ENCODE data around the gene ATP2B1. TPM values are rescaled to one million over a fixed set of nuclear protein-coding genes. Genes with fewer than 3 reads are reported as not detected.

The ATP2B1 gene
- total RNA-seq, 4 donors from 2014 or later, result 16.7 to 172 (median 48.6) TPM

GRCh38 chr12:89559753-89560152, 148.9 kb downstream of the ATP2B1 start:
- Histone ChIP-seq H3K4me1 (no peaks in the 10 kb centered on the region), H3K4me3 (no peak overlapping the region), H3K36me3 (no peaks in the 10 kb centered on the region), H3K9me3 (no peaks in the 10 kb centered on the region), H3K27ac (no peak overlapping the region), H3K27me3 (no peaks in the 10 kb centered on the region)
- TF ChIP-seq, protein P1, sequence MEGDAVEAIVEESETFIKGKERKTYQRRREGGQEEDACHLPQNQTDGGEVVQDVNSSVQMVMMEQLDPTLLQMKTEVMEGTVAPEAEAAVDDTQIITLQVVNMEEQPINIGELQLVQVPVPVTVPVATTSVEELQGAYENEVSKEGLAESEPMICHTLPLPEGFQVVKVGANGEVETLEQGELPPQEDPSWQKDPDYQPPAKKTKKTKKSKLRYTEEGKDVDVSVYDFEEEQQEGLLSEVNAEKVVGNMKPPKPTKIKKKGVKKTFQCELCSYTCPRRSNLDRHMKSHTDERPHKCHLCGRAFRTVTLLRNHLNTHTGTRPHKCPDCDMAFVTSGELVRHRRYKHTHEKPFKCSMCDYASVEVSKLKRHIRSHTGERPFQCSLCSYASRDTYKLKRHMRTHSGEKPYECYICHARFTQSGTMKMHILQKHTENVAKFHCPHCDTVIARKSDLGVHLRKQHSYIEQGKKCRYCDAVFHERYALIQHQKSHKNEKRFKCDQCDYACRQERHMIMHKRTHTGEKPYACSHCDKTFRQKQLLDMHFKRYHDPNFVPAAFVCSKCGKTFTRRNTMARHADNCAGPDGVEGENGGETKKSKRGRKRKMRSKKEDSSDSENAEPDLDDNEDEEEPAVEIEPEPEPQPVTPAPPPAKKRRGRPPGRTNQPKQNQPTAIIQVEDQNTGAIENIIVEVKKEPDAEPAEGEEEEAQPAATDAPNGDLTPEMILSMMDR (IDR thresholded peaks at IDR 0.05), result no peak
- TF ChIP-seq POLR2A (IDR thresholded peaks at IDR 0.05), result no peak
- intact Hi-C loops (cut with DNase I; ENCODE audit: low total_unique reads), result no loop called here
- DNase-seq, result no peak

GRCh38 chr12:89556976-89557375, 151.7 kb downstream of the ATP2B1 start:
- no peak for TF ChIP-seq POLR2A (IDR thresholded peaks at IDR 0.05)
- TF ChIP-seq, protein P1 (IDR thresholded peaks at IDR 0.05), result no peak
- Histone ChIP-seq H3K4me1 (no peaks in the 10 kb centered on the region), H3K36me3 (no peaks in the 10 kb centered on the region), H3K27me3 (no peaks in the 10 kb centered on the region), H3K27ac (no peak overlapping the region), H3K4me3 (no peak overlapping the region), H3K9me3 (no peaks in the 10 kb centered on the region)
- DNase-seq, result no peak
- intact Hi-C loops (cut with DNase I; ENCODE audit: low total_unique reads), result no loop called here

- intact Hi-C loops (cut with DNase I; ENCODE audit: low total_unique reads), result no loop called here
- H3K36me3 ChIP-seq, result no peaks in the 10 kb centered on the region
- no peak for DNase-seq
- no peak overlapping the region for H3K27ac ChIP-seq
- no peak overlapping the region for H3K4me3 ChIP-seq
- no peaks in the 10 kb centered on the region for H3K27me3 ChIP-seq
- TF ChIP-seq POLR2A (IDR thresholded peaks at IDR 0.05), result no peak
- TF ChIP-seq, protein P1 (IDR thresholded peaks at IDR 0.05), result no peak
- H3K4me1 ChIP-seq, result no peaks in the 10 kb centered on the region
- no peaks in the 10 kb centered on the region for H3K9me3 ChIP-seq
Measured at GRCh38 chr12:89552376-89552775, 156.3 kb downstream of the ATP2B1 start.

- TF ChIP-seq POLR2A (IDR thresholded peaks at IDR 0.05), result no peak
- TF ChIP-seq, protein P1 (IDR thresholded peaks at IDR 0.05), result no peak
- Histone ChIP-seq H3K27ac (no peak overlapping the region), H3K4me1 (no peaks in the 10 kb centered on the region), H3K36me3 (no peaks in the 10 kb centered on the region), H3K4me3 (no peak overlapping the region), H3K27me3 (no peaks in the 10 kb centered on the region), H3K9me3 (no peaks in the 10 kb centered on the region)
- no peak for DNase-seq
- intact Hi-C loops (cut with DNase I; ENCODE audit: low total_unique reads), result no loop called here
Measured at GRCh38 chr12:89551747-89552146, 156.9 kb downstream of the ATP2B1 start.

- intact Hi-C loops (cut with DNase I; ENCODE audit: low total_unique reads), result no loop called here
- H3K9me3 ChIP-seq, result no peaks in the 10 kb centered on the region
- no peaks in the 10 kb centered on the region for H3K36me3 ChIP-seq
- H3K4me3 ChIP-seq, result no peak overlapping the region
- no peak overlapping the region for H3K27ac ChIP-seq
- TF ChIP-seq POLR2A (IDR thresholded peaks at IDR 0.05), result no peak
- TF ChIP-seq, protein P1 (IDR thresholded peaks at IDR 0.05), result no peak
- DNase-seq, result no peak
- no peaks in the 10 kb centered on the region for H3K4me1 ChIP-seq
- no peaks in the 10 kb centered on the region for H3K27me3 ChIP-seq
Measured at GRCh38 chr12:89547101-89547500, 161.5 kb downstream of the ATP2B1 start.

All from uterus (tissue), 4 donors.